PC-9 (cell line): ENCODE measurements around the gene TBC1D14.

ENCODE experiments used
- EZH2 ChIP-seq: fragments of 200-600 bp; sonication (generic); IDR thresholded peaks from 2 replicates; pipeline ENCODE4 v1.8.0; 2017; ENCODE audit warnings: antibody characterized with exemption, low read depth
- TF ChIP-seq, protein P1 (sequence below): fragments of 200-600 bp; sonication (generic); conservative IDR thresholded peaks from 2 replicates; pipeline ENCODE4 v1.6.1; 2017; ENCODE audit warnings: mixed run types, antibody characterized with exemption, mild to moderate bottlenecking, moderate library complexity

DNA sequence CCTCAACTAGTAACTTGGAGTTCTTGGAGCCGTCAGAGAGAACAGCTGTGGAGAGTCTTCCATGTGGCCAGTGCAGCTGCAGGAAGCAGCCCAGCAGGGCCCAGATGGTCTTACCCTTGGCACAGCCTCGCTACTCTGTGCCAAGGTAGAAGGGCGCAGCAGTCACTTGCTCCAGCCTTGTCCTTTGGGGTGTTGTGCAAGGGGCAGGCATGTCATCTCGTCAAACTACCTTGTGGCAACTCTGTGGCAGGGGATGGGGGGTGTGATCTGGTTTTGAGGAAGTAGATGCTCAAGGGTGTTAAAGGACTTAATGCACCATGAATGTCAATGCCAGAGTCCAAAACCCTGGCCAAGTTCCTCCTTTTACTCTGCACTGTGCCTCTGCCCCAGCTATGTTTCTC is 34.2 kb upstream of the TBC1D14 start:
- TF ChIP-seq, protein P1, sequence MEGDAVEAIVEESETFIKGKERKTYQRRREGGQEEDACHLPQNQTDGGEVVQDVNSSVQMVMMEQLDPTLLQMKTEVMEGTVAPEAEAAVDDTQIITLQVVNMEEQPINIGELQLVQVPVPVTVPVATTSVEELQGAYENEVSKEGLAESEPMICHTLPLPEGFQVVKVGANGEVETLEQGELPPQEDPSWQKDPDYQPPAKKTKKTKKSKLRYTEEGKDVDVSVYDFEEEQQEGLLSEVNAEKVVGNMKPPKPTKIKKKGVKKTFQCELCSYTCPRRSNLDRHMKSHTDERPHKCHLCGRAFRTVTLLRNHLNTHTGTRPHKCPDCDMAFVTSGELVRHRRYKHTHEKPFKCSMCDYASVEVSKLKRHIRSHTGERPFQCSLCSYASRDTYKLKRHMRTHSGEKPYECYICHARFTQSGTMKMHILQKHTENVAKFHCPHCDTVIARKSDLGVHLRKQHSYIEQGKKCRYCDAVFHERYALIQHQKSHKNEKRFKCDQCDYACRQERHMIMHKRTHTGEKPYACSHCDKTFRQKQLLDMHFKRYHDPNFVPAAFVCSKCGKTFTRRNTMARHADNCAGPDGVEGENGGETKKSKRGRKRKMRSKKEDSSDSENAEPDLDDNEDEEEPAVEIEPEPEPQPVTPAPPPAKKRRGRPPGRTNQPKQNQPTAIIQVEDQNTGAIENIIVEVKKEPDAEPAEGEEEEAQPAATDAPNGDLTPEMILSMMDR: no peak
- TF ChIP-seq EZH2: no peak
